ENCODE data around the gene MAPK6.

GRCh38 chr15:52030010-52030409 is 11.0 kb downstream of the MAPK6 start:
- TF ChIP-seq CTCF (IDR thresholded peaks at IDR 0.05) (no peak), POLR2A (IDR thresholded peaks at IDR 0.05) (no peak)

Data from adrenal gland (tissue), 5 donors.